ENCODE data around the gene INTS14. TPM values are rescaled to one million over a fixed set of nuclear protein-coding genes. Genes with fewer than 3 reads are reported as not detected.
A peak's percentile ranks its signal among the peaks of the same experiment; 100 is the strongest.

The INTS14 gene
- total RNA-seq, 4 donors from 2014 or later = 26.6 to 50.8 (median 32.9) TPM

DNA sequence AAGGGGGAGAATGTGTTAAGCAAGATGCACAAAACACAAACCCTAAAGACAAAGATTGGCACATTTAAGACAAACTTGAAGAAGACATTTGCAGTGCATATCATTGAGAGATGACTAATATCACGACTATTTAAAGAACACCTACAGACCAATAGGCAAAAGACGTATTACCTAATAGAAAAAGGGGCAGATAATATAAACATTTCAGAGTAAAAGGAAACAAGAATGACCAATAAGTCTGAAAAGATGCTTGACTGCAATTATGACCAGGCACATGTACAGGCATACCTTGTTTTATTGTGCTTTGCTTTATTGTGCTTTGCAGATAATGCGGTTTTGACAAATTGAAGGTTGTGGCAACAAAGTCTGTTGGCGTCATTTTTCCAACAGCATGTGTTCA, 75.7 kb downstream of the INTS14 start:
- TF ChIP-seq, protein P1, sequence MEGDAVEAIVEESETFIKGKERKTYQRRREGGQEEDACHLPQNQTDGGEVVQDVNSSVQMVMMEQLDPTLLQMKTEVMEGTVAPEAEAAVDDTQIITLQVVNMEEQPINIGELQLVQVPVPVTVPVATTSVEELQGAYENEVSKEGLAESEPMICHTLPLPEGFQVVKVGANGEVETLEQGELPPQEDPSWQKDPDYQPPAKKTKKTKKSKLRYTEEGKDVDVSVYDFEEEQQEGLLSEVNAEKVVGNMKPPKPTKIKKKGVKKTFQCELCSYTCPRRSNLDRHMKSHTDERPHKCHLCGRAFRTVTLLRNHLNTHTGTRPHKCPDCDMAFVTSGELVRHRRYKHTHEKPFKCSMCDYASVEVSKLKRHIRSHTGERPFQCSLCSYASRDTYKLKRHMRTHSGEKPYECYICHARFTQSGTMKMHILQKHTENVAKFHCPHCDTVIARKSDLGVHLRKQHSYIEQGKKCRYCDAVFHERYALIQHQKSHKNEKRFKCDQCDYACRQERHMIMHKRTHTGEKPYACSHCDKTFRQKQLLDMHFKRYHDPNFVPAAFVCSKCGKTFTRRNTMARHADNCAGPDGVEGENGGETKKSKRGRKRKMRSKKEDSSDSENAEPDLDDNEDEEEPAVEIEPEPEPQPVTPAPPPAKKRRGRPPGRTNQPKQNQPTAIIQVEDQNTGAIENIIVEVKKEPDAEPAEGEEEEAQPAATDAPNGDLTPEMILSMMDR (IDR thresholded peaks at IDR 0.05) = no peak
- DNase-seq (ENCODE audit: low spot score) (no peak), ATAC-seq (ENCODE audit: low FRiP score) (no peak)

DNA sequence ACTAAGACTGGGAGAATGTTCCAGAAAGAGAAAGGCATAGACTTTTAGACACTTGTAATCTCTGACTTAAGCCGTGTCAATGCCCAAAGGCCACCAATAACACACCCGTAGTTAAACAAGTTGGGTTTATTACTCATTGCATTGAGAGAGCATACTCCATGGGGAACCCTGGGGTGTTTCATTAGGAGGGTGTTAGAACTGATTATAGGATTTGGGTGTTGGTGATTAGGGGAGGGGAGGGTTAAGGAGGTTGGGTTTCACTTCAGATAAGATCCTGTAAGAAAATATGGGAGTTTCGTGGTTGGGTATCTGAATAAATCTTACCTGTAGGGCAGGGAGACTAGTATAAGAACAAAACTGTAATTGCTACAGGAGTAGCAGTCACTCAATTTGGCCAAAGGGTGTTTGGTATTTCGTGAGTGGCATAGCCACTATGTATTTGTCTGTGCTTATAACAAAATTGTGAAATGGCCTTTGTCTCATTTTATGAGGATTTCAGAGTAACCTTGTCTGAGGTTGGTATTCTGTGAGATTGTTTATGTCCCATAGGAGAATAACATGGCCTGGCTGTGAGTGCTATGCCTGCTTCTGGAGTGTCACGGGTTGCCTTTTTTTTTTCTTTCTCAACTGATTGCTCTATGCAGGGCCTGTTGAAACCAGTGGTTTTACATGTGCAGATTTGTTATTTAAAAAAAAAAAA, 77.7 kb downstream of the INTS14 start:
- ATAC-seq (ENCODE audit: low FRiP score) = no peak
- DNase-seq (ENCODE audit: low spot score) = no peak
- TF ChIP-seq, protein P1 (IDR thresholded peaks at IDR 0.05) = no peak

DNA sequence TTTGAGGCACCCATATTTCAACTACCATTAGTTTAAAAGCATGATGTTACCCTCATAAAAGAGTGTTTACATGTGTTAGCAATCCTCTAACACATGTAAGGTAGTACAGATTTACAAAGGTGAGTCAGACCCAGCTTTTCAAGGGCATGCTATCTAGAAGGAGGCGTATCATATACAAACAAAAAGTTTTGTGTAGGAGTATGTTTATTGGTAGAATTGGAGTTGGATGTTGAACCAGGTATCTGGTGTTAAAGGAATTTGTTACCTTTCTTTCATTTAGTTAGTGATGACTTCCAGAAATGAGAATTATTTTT, 78.2 kb downstream of the INTS14 start:
- TF ChIP-seq, protein P1 (IDR thresholded peaks at IDR 0.05) = no peak
- ATAC-seq (ENCODE audit: low FRiP score) (no peak), DNase-seq (ENCODE audit: low spot score) (no peak)

DNA sequence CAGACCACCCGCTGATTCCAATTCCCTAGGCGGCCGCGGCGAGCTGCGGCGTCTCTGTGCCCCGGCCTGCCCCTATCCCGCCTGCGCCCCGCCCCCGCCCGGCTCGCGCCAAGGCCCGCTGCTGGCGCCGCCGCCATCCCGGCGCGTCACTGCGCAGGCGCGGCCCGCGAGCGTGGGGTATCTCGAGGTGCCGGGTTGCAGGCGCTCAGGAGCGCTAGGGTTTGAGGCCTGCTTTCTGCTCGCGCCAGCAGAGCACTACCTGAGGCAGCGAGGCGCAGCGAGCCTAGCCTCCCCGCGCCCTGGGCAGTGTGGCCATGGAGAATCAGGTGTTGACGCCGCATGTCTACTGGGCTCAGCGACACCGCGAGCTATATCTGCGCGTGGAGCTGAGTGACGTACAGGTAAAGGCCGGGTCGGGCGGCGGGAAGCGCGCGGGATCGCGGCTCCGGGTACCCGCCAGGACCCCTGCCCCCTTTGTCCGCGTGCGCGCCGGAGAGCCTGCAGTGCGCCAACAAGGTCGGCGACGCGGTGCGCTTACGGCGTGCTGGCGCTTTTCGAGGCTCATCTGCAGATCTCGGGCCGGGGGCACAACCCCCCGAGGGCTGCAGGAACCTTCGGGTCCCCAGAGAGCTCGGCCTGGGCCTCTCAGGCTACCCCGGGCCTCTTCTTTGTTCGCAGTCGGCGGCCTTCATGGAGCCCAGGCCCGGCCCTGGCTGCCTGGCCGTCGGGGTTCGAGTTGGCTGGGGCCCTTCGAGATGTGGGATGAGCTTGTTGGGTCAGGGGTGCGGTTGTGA, 80.4 kb downstream of the INTS14 start, which contains the start of gene HACD3:
TSS of gene HACD3 (plus strand) at position 146 of the 794 bp plus-strand sequence. CDS start at position 315, 169 bp downstream.
- DNase-seq (ENCODE audit: low spot score) (peak; percentile 54), ATAC-seq (ENCODE audit: low FRiP score) (peak; percentile 96)
- TF ChIP-seq, protein P1 (IDR thresholded peaks at IDR 0.05) = no peak

DNA sequence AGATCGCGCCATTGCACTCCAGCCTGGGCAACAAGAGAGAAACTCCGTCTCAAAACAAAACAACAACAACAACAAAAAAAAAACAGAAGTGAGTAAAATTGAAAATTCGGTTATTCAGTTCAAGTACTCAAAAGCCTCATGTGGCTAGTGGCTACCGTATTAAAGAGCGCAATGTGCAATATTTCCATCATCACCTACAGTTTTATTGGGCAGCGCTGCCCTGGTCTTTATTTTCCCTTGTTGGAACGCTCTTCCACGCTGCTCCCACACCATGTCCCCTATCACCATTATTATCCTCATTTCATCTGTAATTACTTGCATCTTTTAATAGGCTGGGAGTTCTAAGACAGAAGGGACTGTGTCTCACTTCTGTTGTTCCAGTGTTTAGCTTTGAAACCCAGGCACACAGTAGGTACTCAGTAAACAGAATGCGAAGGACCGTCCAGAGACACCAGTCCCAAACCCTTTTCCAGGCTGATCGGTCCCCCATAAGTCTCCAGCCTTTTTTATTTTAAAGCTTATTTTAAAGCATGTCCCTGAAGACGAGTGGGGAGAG, 81.1 kb downstream of the INTS14 start:
- DNase-seq (ENCODE audit: low spot score) (no peak), ATAC-seq (ENCODE audit: low FRiP score) (no peak)

More for the DNA sequence above, 81.1 kb downstream of the INTS14 start:
- TF ChIP-seq, protein P1 (IDR thresholded peaks at IDR 0.05) = no peak

Small RNAs within 50 kb of the gene (small RNA-seq; reads per million reads assigned to genes)
- gene RNU6-19P = not detected

Other genes starting within 250 kb of the INTS14 start
- gene IGDCC3, start 233.1 kb downstream of the INTS14 start, total RNA-seq = not detected
- 10 to 100 TPM in 1 of 4 donors, 1 to 10 TPM in 1, under 1 TPM in 2; 0.25 to 11.3 (median 1.1) TPM for gene IGDCC4, start 188.2 kb downstream of the INTS14 start, total RNA-seq
- 10 to 100 TPM; 25.1 to 53.3 (median 29.6) TPM for gene DPP8, start 93.4 kb downstream of the INTS14 start, total RNA-seq
- gene HACD3, start 80.7 kb downstream of the INTS14 start, total RNA-seq = 10 to 100 TPM; 31.3 to 50.9 (median 36.9) TPM
- gene SLC24A1, start 10.8 kb upstream of the INTS14 start, total RNA-seq = 10 to 100 TPM in 1 of 4 donors, 1 to 10 TPM in 3; 5.8 to 11.5 (median 7.6) TPM
- gene DENND4A, start 181.2 kb upstream of the INTS14 start, total RNA-seq = 10 to 100 TPM; 38.8 to 64.8 (median 52.3) TPM